HG02840 (cell line): Measurements from ENCODE around the gene CMIP.
"Not testable (repeated sequence)": the region's sequence is repeated elsewhere in the genome, so short reads cannot be mapped to it uniquely, and the experiment has no call there.

Experiments
- ATAC-seq: cut with Tn5 transposase; IDR thresholded peaks from one replicate; pipeline ENCODE4 v1.9.1; 2021; ENCODE audit warnings: mild to moderate bottlenecking, moderate library complexity, moderate number of reproducible peaks; ENCODE audit not compliant: unreplicated experiment, low FRiP score

The CMIP gene

GRCh38 chr16:81720973-81721906, 276.6 kb downstream of the CMIP start:
- ATAC-seq, result no peak

GRCh38 chr16:81723098-81723723, 278.6 kb downstream of the CMIP start:
- no peak for ATAC-seq

- no peak for ATAC-seq
These were observed 283.8 kb downstream of the CMIP start for GRCh38 chr16:81728435-81728834.

GRCh38 chr16:81729451-81729850, 284.8 kb downstream of the CMIP start:
- ATAC-seq, result no peak

GRCh38 chr16:81730090-81731051, 285.8 kb downstream of the CMIP start:
- no peak for ATAC-seq

- ATAC-seq, result no peak
These were observed 287.0 kb downstream of the CMIP start for GRCh38 chr16:81731649-81732048.

GRCh38 chr16:81732699-81733098, 288.1 kb downstream of the CMIP start:
- no peak for ATAC-seq

GRCh38 chr16:81733295-81733694, 288.7 kb downstream of the CMIP start:
- ATAC-seq, result no peak

- ATAC-seq, result no peak
These were observed 290.2 kb downstream of the CMIP start for GRCh38 chr16:81734632-81735434.

- peak; percentile 51 for ATAC-seq
These were observed 293.4 kb downstream of the CMIP start for GRCh38 chr16:81737885-81738536.

- no peak for ATAC-seq
These were observed 294.3 kb downstream of the CMIP start for GRCh38 chr16:81738783-81739496.

- no peak for ATAC-seq
These were observed 294.9 kb downstream of the CMIP start for GRCh38 chr16:81739503-81739902.

GRCh38 chr16:81740169-81740568, 295.6 kb downstream of the CMIP start:
- no peak for ATAC-seq

- ATAC-seq, result not testable (repeated sequence)
These were observed 296.8 kb downstream of the CMIP start for GRCh38 chr16:81741430-81741770.

- no peak for ATAC-seq
These were observed 299.8 kb downstream of the CMIP start for GRCh38 chr16:81744385-81744784.

GRCh38 chr16:81744911-81745310, 300.3 kb downstream of the CMIP start:
- no peak for ATAC-seq

GRCh38 chr16:81745704-81746558, 301.3 kb downstream of the CMIP start:
- peak; percentile 69 for ATAC-seq

GRCh38 chr16:81746566-81746965, 302.0 kb downstream of the CMIP start:
- ATAC-seq, result no peak
